DND-41 (cell line): ENCODE measurements around the gene NRIP1.

Experiments used
- ATAC-seq: fragments of 200-7000 bp; cut with Tn5 transposase; 3 replicates; pipeline ENCODE4 v1.9.1; 2021; ENCODE audit warnings: low read depth; ENCODE audit not compliant: insufficient read depth
- DNase-seq: peaks from one replicate; pipeline ENCODE4 v3.0.0-alpha.2; 2020
- H2AFZ ChIP-seq: 2 replicates; pipeline ENCODE4 v1.6.0; 2012; ENCODE audit warnings: low read depth, low read length
- H3K27ac ChIP-seq: 2 replicates; pipeline ENCODE4 v1.5.1; 2012; ENCODE audit warnings: low read length, inconsistent platforms
- H3K27me3 ChIP-seq: fragments of 200-600 bp; sonication (generic); 2 replicates; pipeline ENCODE4 v1.6.0; 2012; ENCODE audit warnings: low read length, mild to moderate bottlenecking, inconsistent platforms; ENCODE audit not compliant: insufficient read depth, poor library complexity
- H3K36me3 ChIP-seq: 2 replicates; pipeline ENCODE4 v1.5.1; 2012; ENCODE audit warnings: low read length, inconsistent platforms; ENCODE audit not compliant: insufficient read depth
- H3K4me1 ChIP-seq: 2 replicates; pipeline ENCODE4 v1.5.1; 2012; ENCODE audit warnings: mild to moderate bottlenecking, low read length; ENCODE audit not compliant: insufficient read depth
- H3K4me2 ChIP-seq: 2 replicates; pipeline ENCODE4 v1.6.0; 2012; ENCODE audit warnings: mild to moderate bottlenecking, moderate library complexity, low read length, inconsistent platforms; ENCODE audit not compliant: insufficient read depth
- H3K4me3 ChIP-seq, 2 experiments: fragments of 200-600 bp in 1 of 2; shearing (Covaris generic) in 1 of 2; 2 replicates each; pipeline ENCODE4 v1.5.1; 2012 to 2016; ENCODE audit warnings: inconsistent platforms in 2 of 2, low read length in 2 of 2, mild to moderate bottlenecking in 2 of 2, low read depth in 1 of 2, moderate library complexity in 1 of 2
- H3K79me2 ChIP-seq: 2 replicates; pipeline ENCODE4 v1.6.0; 2012; ENCODE audit warnings: low read length, inconsistent platforms; ENCODE audit not compliant: insufficient read depth
- H3K9ac ChIP-seq: 2 replicates; pipeline ENCODE4 v1.6.0; 2012; ENCODE audit warnings: low read depth, mild to moderate bottlenecking, inconsistent platforms, low read length, moderate library complexity
- H3K9me3 ChIP-seq: 2 replicates; pipeline ENCODE4 v1.5.1; 2012; ENCODE audit warnings: low read length, moderate library complexity, mild to moderate bottlenecking, inconsistent platforms; ENCODE audit not compliant: insufficient read depth, severe bottlenecking
- H4K20me1 ChIP-seq: 2 replicates; pipeline ENCODE4 v1.6.0; 2012; ENCODE audit warnings: low read length; ENCODE audit not compliant: insufficient read depth
- EZH2 ChIP-seq: IDR thresholded peaks from 3 replicates; pipeline ENCODE4 v1.6.1; 2012; ENCODE audit warnings: borderline replicate concordance, low read depth, mild to moderate bottlenecking, moderate library complexity, low read length, inconsistent platforms; ENCODE audit not compliant: severe bottlenecking
- TF ChIP-seq, protein P1 (sequence below): IDR thresholded peaks from 2 replicates; pipeline ENCODE4 v1.5.1; 2012; ENCODE audit warnings: borderline replicate concordance, low read length, moderate library complexity, mild to moderate bottlenecking; ENCODE audit not compliant: poor library complexity, severe bottlenecking; ENCODE audit errors: extremely low read depth

NRIP1 gene

DNA sequence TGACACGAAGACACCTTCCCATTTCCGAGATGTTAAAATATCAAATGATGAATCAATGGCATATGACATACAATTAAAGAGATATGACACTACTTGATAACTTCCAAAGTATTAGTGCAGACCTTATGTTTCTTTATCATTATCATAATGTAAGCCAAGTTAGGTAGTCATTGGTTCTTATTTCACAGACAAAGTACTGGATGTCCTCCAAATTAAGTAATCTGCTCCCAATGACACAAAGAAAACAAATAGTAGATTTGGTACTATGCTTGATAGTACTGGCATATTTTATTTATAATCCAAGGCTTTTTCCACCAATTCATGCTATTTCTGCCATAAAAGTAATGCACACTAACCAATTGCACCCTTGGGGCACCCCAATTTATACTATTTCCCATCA lies 11.9 kb upstream of the NRIP1 start:
- no peaks in the 10 kb centered on the region for H3K79me2 ChIP-seq
- no peak overlapping the region for H3K27ac ChIP-seq
- no peaks in the 10 kb centered on the region for H3K9me3 ChIP-seq
- no peak overlapping the region for H3K4me3 ChIP-seq
- H2AFZ ChIP-seq, result no peak overlapping the region
- H3K9ac ChIP-seq, result no peak overlapping the region
- no peaks in the 10 kb centered on the region for H3K27me3 ChIP-seq
- TF ChIP-seq, protein P1, sequence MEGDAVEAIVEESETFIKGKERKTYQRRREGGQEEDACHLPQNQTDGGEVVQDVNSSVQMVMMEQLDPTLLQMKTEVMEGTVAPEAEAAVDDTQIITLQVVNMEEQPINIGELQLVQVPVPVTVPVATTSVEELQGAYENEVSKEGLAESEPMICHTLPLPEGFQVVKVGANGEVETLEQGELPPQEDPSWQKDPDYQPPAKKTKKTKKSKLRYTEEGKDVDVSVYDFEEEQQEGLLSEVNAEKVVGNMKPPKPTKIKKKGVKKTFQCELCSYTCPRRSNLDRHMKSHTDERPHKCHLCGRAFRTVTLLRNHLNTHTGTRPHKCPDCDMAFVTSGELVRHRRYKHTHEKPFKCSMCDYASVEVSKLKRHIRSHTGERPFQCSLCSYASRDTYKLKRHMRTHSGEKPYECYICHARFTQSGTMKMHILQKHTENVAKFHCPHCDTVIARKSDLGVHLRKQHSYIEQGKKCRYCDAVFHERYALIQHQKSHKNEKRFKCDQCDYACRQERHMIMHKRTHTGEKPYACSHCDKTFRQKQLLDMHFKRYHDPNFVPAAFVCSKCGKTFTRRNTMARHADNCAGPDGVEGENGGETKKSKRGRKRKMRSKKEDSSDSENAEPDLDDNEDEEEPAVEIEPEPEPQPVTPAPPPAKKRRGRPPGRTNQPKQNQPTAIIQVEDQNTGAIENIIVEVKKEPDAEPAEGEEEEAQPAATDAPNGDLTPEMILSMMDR, result no peak
- no peak for TF ChIP-seq EZH2
- DNase-seq, result no peak
- no peak for ATAC-seq
- no peaks in the 10 kb centered on the region for H3K4me1 ChIP-seq
- H3K4me2 ChIP-seq, result no peak overlapping the region
- no peaks in the 10 kb centered on the region for H3K36me3 ChIP-seq
- no peaks in the 10 kb centered on the region for H4K20me1 ChIP-seq

DNA sequence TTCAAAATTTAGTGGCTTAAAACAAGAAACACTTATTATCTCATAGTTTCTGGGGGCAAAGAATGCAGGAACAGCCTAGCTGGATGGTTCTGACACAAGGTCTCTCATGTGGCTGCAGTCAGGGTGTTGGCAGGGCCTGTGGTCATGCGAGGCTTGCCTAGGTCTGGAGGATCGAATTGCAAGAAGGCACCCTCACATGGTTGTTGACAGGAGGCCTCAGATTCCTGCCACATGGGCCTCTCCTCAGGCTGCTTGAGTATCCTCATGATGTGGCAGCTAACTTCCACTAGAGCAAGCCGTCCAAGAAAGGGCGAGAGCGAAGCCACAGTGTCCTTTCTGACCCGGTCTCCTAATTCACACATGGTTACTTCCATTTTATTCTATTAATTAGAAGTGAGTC lies 6.2 kb upstream of the NRIP1 start:
- Histone ChIP-seq H3K9ac (no peak overlapping the region), H3K4me1 (peaks cover 9% of the 10 kb centered on the region; the same call in 1 of the 2 replicates), H3K27ac (no peak overlapping the region), H3K79me2 (no peaks in the 10 kb centered on the region), H3K27me3 (no peaks in the 10 kb centered on the region), H3K9me3 (no peaks in the 10 kb centered on the region), H3K4me3 (no peak overlapping the region), H4K20me1 (no peaks in the 10 kb centered on the region), H3K4me2 (no peak overlapping the region), H3K36me3 (no peaks in the 10 kb centered on the region), H2AFZ (no peak overlapping the region)
- ATAC-seq (no peak), DNase-seq (no peak)
- TF ChIP-seq, protein P1, result no peak
- no peak for TF ChIP-seq EZH2

DNA sequence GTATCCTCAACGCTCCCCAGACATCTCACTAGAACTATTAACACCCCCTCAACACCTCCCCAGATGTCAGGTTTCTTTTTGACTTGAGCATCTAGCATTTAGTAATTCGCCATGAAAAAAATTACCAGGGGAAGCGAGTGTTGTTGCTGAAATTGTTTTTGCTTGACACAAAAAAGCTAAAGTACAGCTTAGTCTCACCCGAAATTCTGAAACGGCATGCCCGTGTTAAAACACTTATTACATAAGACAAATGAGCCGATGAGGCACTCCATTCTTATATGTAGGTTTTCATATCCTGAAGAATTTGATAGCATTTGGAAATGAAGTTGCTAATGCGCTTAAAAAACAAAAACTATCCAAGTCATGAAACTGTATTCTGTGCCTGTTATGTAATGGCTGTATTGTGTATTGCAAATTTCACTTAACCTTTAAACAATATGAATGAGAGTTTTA lies 1.3 kb upstream of the NRIP1 start:
- DNase-seq, result no peak
- peak overlapping the region; percentile 95 for H3K9ac ChIP-seq
- no peaks in the 10 kb centered on the region for H3K27me3 ChIP-seq
- TF ChIP-seq, protein P1, result no peak
- TF ChIP-seq EZH2, result no peak
- peak overlapping the region; percentile 92 for H3K27ac ChIP-seq
- peak overlapping the region; percentile 29 to 85; a peak in 3 of 4 replicates for H3K4me3 ChIP-seq
- H3K9me3 ChIP-seq, result no peaks in the 10 kb centered on the region
- no peaks in the 10 kb centered on the region for H3K36me3 ChIP-seq
- no peak for ATAC-seq
- peaks cover 45% of the 10 kb centered on the region for H3K79me2 ChIP-seq
- peak overlapping the region; percentile 86 for H3K4me2 ChIP-seq
- peak overlapping the region; percentile 86 for H2AFZ ChIP-seq
- peaks cover 17% of the 10 kb centered on the region; the same call in 1 of the 2 replicates for H4K20me1 ChIP-seq
- peaks cover 34% of the 10 kb centered on the region for H3K4me1 ChIP-seq

DNA sequence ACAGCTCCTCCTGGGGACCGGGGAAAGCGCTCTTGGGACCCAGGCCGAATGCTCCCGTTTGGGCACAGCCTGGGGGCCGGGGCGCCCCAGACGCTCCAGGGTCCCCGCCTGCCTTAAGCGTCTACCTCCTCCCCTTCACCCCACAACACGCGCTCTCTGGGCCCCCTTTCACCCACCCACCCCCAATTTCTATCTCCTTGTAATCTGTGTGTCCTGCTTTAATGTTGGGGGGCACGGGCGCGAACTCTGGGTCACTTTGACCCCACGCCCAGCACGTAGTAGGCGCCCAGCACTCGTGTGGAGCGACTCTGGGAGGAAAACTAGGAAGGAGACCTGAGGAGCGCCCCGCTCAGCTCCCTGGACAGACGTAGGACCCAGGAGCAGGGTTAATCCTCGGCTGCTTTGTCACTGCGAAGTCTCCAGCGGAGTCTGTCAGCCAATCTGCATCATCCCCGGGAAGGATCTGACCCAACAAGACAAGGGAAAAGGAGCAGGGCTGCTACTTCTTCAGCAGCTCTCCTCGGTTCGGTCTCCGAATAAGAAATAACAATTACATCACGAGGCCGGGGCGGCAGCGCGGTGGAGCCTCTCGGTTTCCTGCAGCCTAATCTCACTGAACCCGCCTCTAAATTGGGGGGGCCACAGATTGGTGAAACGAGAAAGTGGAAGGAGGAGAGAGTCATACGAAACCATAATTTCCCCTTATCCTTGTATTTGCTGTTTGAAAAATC lies 757 bp upstream of the NRIP1 start:
- H3K79me2 ChIP-seq, result peaks cover 51% of the 10 kb centered on the region
- peak overlapping the region; percentile 86 for H3K4me2 ChIP-seq
- peak overlapping the region; percentile 95 for H3K9ac ChIP-seq
- TF ChIP-seq, protein P1, result no peak
- no peak for TF ChIP-seq EZH2
- no peaks in the 10 kb centered on the region for H3K36me3 ChIP-seq
- H4K20me1 ChIP-seq, result peaks cover 23% of the 10 kb centered on the region; the same call in 1 of the 2 replicates
- H2AFZ ChIP-seq, result peak overlapping the region; percentile 86
- H3K9me3 ChIP-seq, result no peaks in the 10 kb centered on the region
- DNase-seq, result peak; percentile 84
- peak; percentile 60 for ATAC-seq
- H3K4me1 ChIP-seq, result peaks cover 38% of the 10 kb centered on the region
- H3K27me3 ChIP-seq, result no peaks in the 10 kb centered on the region
- peak overlapping the region; percentile 29 to 85 for H3K4me3 ChIP-seq
- H3K27ac ChIP-seq, result peak overlapping the region; percentile 92
